Stimulated activated naive CD8-positive, alpha-beta T cell treated with anti-CD3 and anti-CD28 coated beads, Interleukin-15, amount 100 ng/mL, for 72 hours (primary cell): ENCODE results near the gene POC5.
"Not testable (repeated sequence)": the region's sequence is repeated elsewhere in the genome, so short reads cannot be mapped to it uniquely, and the experiment has no call there.

Source experiments
- ATAC-seq: fragments of 150-1000 bp; cut with Tn5 transposase; 2 replicates; pipeline ENCODE4 v1.10.0; 2021; ENCODE audit warnings: mild to moderate bottlenecking, moderate library complexity
- DNase-seq, 2 donors: peaks; one replicate each; pipeline ENCODE4 v3.0.0; 2021 to 2022
- H3K27ac Mint-ChIP-seq, 2 donors: one replicate each; pipeline ENCODE4 v1.8.0; 2022; ENCODE audit warnings: mild to moderate bottlenecking in 2 of 2, mixed read lengths in 2 of 2, moderate library complexity in 2 of 2
- H3K27me3 Mint-ChIP-seq: one replicate; pipeline ENCODE4 v1.8.0; 2022; ENCODE audit warnings: mixed read lengths
- H3K4me1 Mint-ChIP-seq: one replicate; pipeline ENCODE4 v1.8.0; 2022; ENCODE audit warnings: mild to moderate bottlenecking, mixed read lengths
- H3K4me3 Mint-ChIP-seq, 2 donors: one replicate each; pipeline ENCODE4 v1.8.0; 2022; ENCODE audit warnings: mild to moderate bottlenecking in 2 of 2, mixed read lengths in 2 of 2, moderate library complexity in 1 of 2
- H3K9me3 Mint-ChIP-seq, 2 donors: one replicate each; pipeline ENCODE4 v1.8.0; 2022; ENCODE audit warnings: mixed read lengths in 2 of 2

POC5 gene

GRCh38 chr5:75720882-75721281, 3.6 kb upstream of the POC5 start:
- no peak for ATAC-seq
- H3K4me3 Mint-ChIP-seq: no peak overlapping the region
- H3K4me1 Mint-ChIP-seq: peaks cover 6% of the 10 kb centered on the region
- no peaks in the 10 kb centered on the region for H3K27me3 Mint-ChIP-seq
- H3K9me3 Mint-ChIP-seq: no peaks in the 10 kb centered on the region
- DNase-seq: no peak
- no peak overlapping the region for H3K27ac Mint-ChIP-seq

- DNase-seq: no peak
Observed at GRCh38 chr5:75716715-75717081, 539 bp downstream of the POC5 start.

GRCh38 chr5:75712091-75712490, 5.1 kb downstream of the POC5 start:
- H3K27me3 Mint-ChIP-seq: no peaks in the 10 kb centered on the region
- no peak overlapping the region for H3K4me3 Mint-ChIP-seq
- peak overlapping the region in 1 of 2 donors; percentile 44 for H3K27ac Mint-ChIP-seq
- peaks cover 47% of the 10 kb centered on the region for H3K4me1 Mint-ChIP-seq
- H3K9me3 Mint-ChIP-seq: no peaks in the 10 kb centered on the region
- no peak for ATAC-seq
- no peak for DNase-seq

More at GRCh38 chr5:75716715-75717081, 539 bp downstream of the POC5 start:
- ATAC-seq: peak; percentile 15
- H3K4me1 Mint-ChIP-seq: peaks cover 37% of the 10 kb centered on the region
- peak overlapping the region; percentile 99 to 100 for H3K27ac Mint-ChIP-seq
- no peaks in the 10 kb centered on the region for H3K27me3 Mint-ChIP-seq
- peak overlapping the region; percentile 97 to 99 for H3K4me3 Mint-ChIP-seq
- no peaks in the 10 kb centered on the region for H3K9me3 Mint-ChIP-seq

- ATAC-seq (no peak), DNase-seq (no peak)
- Mint-ChIP-seq H3K4me1 (peaks cover 45% of the 10 kb centered on the region), H3K9me3 (no peaks in the 10 kb centered on the region), H3K27me3 (no peaks in the 10 kb centered on the region), H3K27ac (no peak overlapping the region), H3K4me3 (no peak overlapping the region)
Observed at GRCh38 chr5:75711151-75711550, 6.1 kb downstream of the POC5 start.

- H3K27me3 Mint-ChIP-seq: no peaks in the 10 kb centered on the region
- H3K4me1 Mint-ChIP-seq: peaks cover 44% of the 10 kb centered on the region
- no peak for ATAC-seq
Observed at GRCh38 chr5:75710637-75711036, 6.6 kb downstream of the POC5 start.

GRCh38 chr5:75707911-75708509, 9.2 kb downstream of the POC5 start:
- Mint-ChIP-seq H3K4me3 (no peak overlapping the region), H3K27ac (no peak overlapping the region), H3K27me3 (no peaks in the 10 kb centered on the region), H3K4me1 (peaks cover 18% of the 10 kb centered on the region), H3K9me3 (no peaks in the 10 kb centered on the region)
- DNase-seq (no peak), ATAC-seq (no peak)

More at GRCh38 chr5:75710637-75711036, 6.6 kb downstream of the POC5 start:
- H3K9me3 Mint-ChIP-seq: no peaks in the 10 kb centered on the region
- DNase-seq: no peak
- H3K4me3 Mint-ChIP-seq: no peak overlapping the region
- H3K27ac Mint-ChIP-seq: no peak overlapping the region

DNA sequence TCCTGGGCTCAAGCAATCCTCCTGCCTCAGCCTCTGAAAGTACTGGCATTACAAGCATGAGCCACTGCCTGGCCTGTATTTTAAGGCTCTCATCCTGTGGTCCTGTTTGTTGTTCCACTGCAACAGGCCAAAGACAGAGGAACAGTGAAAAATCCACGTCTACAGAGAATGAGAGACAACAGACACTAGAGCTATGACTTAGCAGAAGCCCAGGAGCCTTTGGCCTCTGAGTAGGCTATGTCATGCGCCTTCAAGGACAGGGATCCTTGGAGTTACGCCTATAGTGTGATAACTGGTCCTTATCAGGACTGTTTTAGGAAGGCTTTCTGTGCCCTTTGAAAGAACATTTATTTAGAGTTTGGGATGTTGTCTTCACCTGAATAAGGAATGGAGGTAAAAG, 10.5 kb downstream of the POC5 start:
- no peaks in the 10 kb centered on the region for H3K27me3 Mint-ChIP-seq
- no peak for DNase-seq
- H3K27ac Mint-ChIP-seq: no peak overlapping the region
- H3K4me3 Mint-ChIP-seq: no peak overlapping the region
- no peaks in the 10 kb centered on the region for H3K9me3 Mint-ChIP-seq
- peaks cover 15% of the 10 kb centered on the region for H3K4me1 Mint-ChIP-seq
- no peak for ATAC-seq

- no peak for ATAC-seq
- Mint-ChIP-seq H3K27ac (no peak overlapping the region), H3K4me3 (no peak overlapping the region)
Observed at GRCh38 chr5:75706016-75706415, 11.2 kb downstream of the POC5 start.

DNA sequence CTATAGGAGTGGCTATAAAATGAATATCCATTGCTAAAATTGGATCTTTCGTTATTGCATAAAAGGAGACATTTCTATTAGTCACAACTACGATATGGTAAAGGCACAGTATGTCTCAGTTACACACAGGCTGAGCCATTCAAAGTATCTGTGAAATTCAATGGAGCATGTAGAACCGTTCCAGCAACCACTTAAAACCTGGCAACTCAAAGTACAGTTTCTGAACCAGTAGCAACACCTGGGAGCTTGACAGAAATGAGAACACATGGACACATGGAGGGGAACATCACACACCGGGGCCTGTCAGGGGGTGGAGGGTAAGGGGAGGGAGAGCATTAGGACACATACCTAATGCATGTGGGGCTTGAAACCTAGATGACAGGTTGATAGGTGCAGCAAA, 15.4 kb downstream of the POC5 start:
- Mint-ChIP-seq H3K9me3 (peaks cover 0 to 7% of the 10 kb centered on the region in 2 donors), H3K27me3 (no peaks in the 10 kb centered on the region), H3K4me3 (no peak overlapping the region), H3K27ac (no peak overlapping the region), H3K4me1 (peaks cover 14% of the 10 kb centered on the region)
- DNase-seq (no peak), ATAC-seq (no peak)

More at GRCh38 chr5:75706016-75706415, 11.2 kb downstream of the POC5 start:
- Mint-ChIP-seq H3K27me3 (no peaks in the 10 kb centered on the region), H3K9me3 (no peaks in the 10 kb centered on the region), H3K4me1 (peaks cover 15% of the 10 kb centered on the region)
- DNase-seq: no peak

- H3K4me1 Mint-ChIP-seq: peaks cover 12% of the 10 kb centered on the region
- not testable (repeated sequence) for ATAC-seq, H3K27ac Mint-ChIP-seq, H3K9me3 Mint-ChIP-seq, DNase-seq, H3K4me3 Mint-ChIP-seq, H3K27me3 Mint-ChIP-seq
Observed at GRCh38 chr5:75695472-75696351, 21.5 kb downstream of the POC5 start.

DNA sequence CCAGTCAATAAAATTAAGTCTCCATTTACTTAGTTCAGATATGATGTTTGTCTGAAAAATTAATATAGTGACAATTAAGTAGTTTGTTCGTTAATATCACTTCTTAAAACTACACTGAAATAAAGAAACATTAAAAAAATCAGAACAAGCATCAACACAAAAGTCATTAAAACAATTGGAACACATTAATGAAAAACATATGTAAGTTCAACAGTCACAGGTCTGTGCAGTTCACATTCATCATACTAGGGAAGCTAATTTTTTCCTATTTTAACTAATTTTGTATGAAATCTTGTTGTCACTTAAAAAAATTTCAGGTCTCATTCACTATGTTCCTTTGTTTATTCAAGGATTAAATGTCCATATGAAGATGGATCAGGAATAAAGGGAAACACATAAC, 22.5 kb downstream of the POC5 start:
- H3K27ac Mint-ChIP-seq: no peak overlapping the region
- no peak overlapping the region for H3K4me3 Mint-ChIP-seq
- H3K9me3 Mint-ChIP-seq: peaks cover 0 to 7% of the 10 kb centered on the region in 2 donors
- no peaks in the 10 kb centered on the region for H3K27me3 Mint-ChIP-seq
- H3K4me1 Mint-ChIP-seq: peaks cover 16% of the 10 kb centered on the region
- ATAC-seq (no peak), DNase-seq (no peak)

DNA sequence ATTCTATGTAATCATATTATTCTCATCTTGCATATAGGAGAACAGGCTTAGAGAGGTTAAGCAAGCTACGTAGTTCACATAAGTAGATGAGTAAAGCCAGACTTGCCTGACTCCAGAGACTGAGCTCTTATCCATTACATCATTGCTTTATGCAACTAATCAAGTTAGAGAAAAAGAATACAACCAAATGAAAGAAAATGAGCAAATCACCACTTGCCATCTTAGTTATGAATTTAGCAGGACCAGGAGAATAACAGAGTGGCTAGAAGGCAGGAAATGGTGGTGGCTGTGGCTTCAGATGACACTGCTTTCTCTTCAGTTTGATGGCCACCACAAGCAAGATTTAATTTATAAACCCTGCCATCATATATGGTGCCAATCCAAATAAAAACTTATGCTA, 26.6 kb downstream of the POC5 start:
- Mint-ChIP-seq H3K27ac (no peak overlapping the region), H3K4me1 (peaks cover 6% of the 10 kb centered on the region), H3K4me3 (no peak overlapping the region), H3K27me3 (no peaks in the 10 kb centered on the region), H3K9me3 (no peaks in the 10 kb centered on the region)
- DNase-seq (no peak), ATAC-seq (peak; percentile 76)

GRCh38 chr5:75686480-75686879, 30.8 kb downstream of the POC5 start:
- Mint-ChIP-seq H3K27me3 (no peaks in the 10 kb centered on the region), H3K4me1 (peaks cover 6% of the 10 kb centered on the region), H3K9me3 (no peaks in the 10 kb centered on the region), H3K27ac (no peak overlapping the region), H3K4me3 (no peak overlapping the region)
- ATAC-seq (no peak), DNase-seq (no peak)

DNA sequence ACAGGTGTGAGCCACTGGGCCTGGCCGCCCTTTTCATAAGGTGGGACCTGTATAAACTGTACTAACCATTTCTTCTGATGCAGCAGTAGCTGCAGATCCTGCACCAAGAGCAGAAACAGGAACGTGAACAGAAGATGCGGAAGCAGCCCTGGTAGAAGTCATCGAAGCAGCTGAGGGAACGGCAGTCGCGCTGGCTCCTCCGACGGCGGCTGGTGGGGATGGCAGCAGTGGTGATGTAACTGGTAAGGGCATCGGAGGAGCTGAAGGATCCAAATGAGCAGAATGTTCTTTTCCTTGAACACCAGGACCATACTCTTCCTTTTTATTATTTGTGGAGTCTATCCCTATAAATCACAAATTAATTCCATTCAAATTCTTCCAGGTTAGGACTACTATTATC, 32.1 kb downstream of the POC5 start:
- no peaks in the 10 kb centered on the region for H3K9me3 Mint-ChIP-seq
- peak overlapping the region in 1 of 2 donors; percentile 54 for H3K27ac Mint-ChIP-seq
- H3K4me1 Mint-ChIP-seq: no peaks in the 10 kb centered on the region
- H3K4me3 Mint-ChIP-seq: no peak overlapping the region
- DNase-seq (no peak), ATAC-seq (no peak)
- H3K27me3 Mint-ChIP-seq: no peaks in the 10 kb centered on the region

DNA sequence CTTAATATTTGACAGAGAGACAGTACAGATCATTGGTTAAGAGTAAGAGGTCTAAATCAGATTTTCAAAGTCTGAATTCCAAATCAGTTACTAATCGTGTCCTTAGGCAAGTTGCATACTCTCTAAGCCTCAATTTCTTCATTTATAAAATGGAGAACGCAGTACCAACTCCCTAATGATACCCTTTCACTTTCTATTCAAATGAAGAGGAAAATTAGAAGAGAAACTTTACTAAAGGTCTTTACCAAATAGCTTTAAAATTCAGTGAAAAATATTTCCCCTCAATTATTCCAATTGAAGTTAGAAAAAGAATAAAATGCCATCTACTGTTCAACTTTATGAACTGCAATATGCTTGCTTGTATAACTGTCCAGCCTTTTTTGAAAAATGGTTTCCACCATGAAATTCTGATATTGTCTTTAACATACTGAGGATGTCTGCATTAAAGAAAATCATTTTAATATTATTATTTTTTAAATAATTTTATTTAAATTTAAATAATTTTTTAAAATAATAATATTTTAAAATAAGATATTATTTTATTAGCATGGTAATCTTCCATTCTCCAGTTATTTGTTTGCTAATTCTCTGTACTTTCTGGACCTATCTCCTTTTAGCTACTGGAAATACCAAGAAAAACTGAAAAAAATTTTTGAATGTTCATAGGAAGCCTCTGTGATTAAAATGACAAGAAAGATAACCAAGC, 36.0 kb downstream of the POC5 start:
- no peaks in the 10 kb centered on the region for H3K27me3 Mint-ChIP-seq
- DNase-seq (no peak), ATAC-seq (no peak)

GRCh38 chr5:75678155-75678554, 39.1 kb downstream of the POC5 start:
- DNase-seq: no peak
- Mint-ChIP-seq H3K4me3 (no peak overlapping the region), H3K9me3 (no peaks in the 10 kb centered on the region), H3K27me3 (no peaks in the 10 kb centered on the region), H3K27ac (no peak overlapping the region), H3K4me1 (peaks cover 11% of the 10 kb centered on the region)
- ATAC-seq: peak; percentile 78

More for the DNA sequence above, 36.0 kb downstream of the POC5 start:
- Mint-ChIP-seq H3K9me3 (no peaks in the 10 kb centered on the region), H3K27ac (no peak overlapping the region), H3K4me3 (no peak overlapping the region), H3K4me1 (peaks cover 11% of the 10 kb centered on the region)
